Measurements from ENCODE around the gene VASH1. TPM values are rescaled to one million over a fixed set of nuclear protein-coding genes. Genes with fewer than 3 reads are reported as not detected.
"Not testable (repeated sequence)": the region's sequence is repeated elsewhere in the genome, so short reads cannot be mapped to it uniquely, and the experiment has no call there.

VASH1 gene
- total RNA-seq, 2 experiments from 2014 or later, result 1.7 to 2.2 TPM

- ATAC-seq (no peak), DNase-seq (no peak)
- POLR2A ChIA-PET, result interaction anchor here (1.0 kb wide), 1 partner anchor 9 kb away, joined by 3 read pairs; no protein-coding TSS in a partner anchor
- CTCF ChIA-PET, result interaction anchor here (0.6 to 1.9 kb wide), 2 partner anchors 10 to 344 kb away, joined by 3 to 10 read pairs; partner anchors contain the start of gene ESRRB
- H3K4me1 Mint-ChIP-seq (ENCODE audit: low read depth), result no peaks in the 10 kb centered on the region
- no peaks in the 10 kb centered on the region for H3K9me3 Mint-ChIP-seq
- no peak overlapping the region for H3K4me3 Mint-ChIP-seq
- TF ChIP-seq CTCF (IDR thresholded peaks at IDR 0.05), result no peak
- intact Hi-C loops (cut with micrococcal nuclease), result loop anchor here (10.0 kb wide), 1 partner anchor 65 kb away; no protein-coding TSS in a partner anchor
- peaks cover 3% of the 10 kb centered on the region for H3K27me3 Mint-ChIP-seq
- H3K36me3 Mint-ChIP-seq (ENCODE audit: low read depth), result no peaks in the 10 kb centered on the region
- no peak overlapping the region for H3K27ac Mint-ChIP-seq
These were observed 41.6 kb upstream of the VASH1 start for GRCh38 chr14:76719666-76720065.

GRCh38 chr14:76720382-76720813 lies 40.9 kb upstream of the VASH1 start:
- DNase-seq, result no peak
- H3K27me3 Mint-ChIP-seq, result peaks cover 3% of the 10 kb centered on the region
- H3K4me1 Mint-ChIP-seq (ENCODE audit: low read depth), result no peaks in the 10 kb centered on the region
- H3K4me3 Mint-ChIP-seq, result no peak overlapping the region
- H3K36me3 Mint-ChIP-seq (ENCODE audit: low read depth), result no peaks in the 10 kb centered on the region
- intact Hi-C loops (cut with micrococcal nuclease), result no loop called here
- no peak overlapping the region for H3K27ac Mint-ChIP-seq
- POLR2A ChIA-PET, result interaction anchor here (1.0 kb wide), 1 partner anchor 9 kb away, joined by 3 read pairs; no protein-coding TSS in a partner anchor
- CTCF ChIA-PET, result interaction anchor here (1.9 kb wide), 1 partner anchor 10 kb away, joined by 10 read pairs; no protein-coding TSS in a partner anchor
- H3K9me3 Mint-ChIP-seq, result no peaks in the 10 kb centered on the region
- ATAC-seq, result no peak
- TF ChIP-seq CTCF (IDR thresholded peaks at IDR 0.05), result no peak

GRCh38 chr14:76721506-76721905 lies 39.8 kb upstream of the VASH1 start:
- H3K4me1 Mint-ChIP-seq (ENCODE audit: low read depth); POLR2A ChIA-PET; H3K27ac Mint-ChIP-seq; ATAC-seq; intact Hi-C loops (cut with micrococcal nuclease); H3K36me3 Mint-ChIP-seq (ENCODE audit: low read depth); H3K4me3 Mint-ChIP-seq; H3K27me3 Mint-ChIP-seq; H3K9me3 Mint-ChIP-seq; DNase-seq: not testable (repeated sequence)
- CTCF ChIA-PET, result interaction anchor here (0.7 to 4.6 kb wide), 2 partner anchors 11 to 374 kb away, joined by 3 to 29 read pairs; no protein-coding TSS in a partner anchor

- TF ChIP-seq CTCF (IDR thresholded peaks at IDR 0.05), result no peak
- Mint-ChIP-seq H3K36me3 (ENCODE audit: low read depth) (no peaks in the 10 kb centered on the region), H3K27ac (no peak overlapping the region), H3K4me1 (ENCODE audit: low read depth) (no peaks in the 10 kb centered on the region), H3K9me3 (no peaks in the 10 kb centered on the region), H3K4me3 (no peak overlapping the region), H3K27me3 (peaks cover 8% of the 10 kb centered on the region)
- CTCF ChIA-PET, result interaction anchor here (0.6 to 4.6 kb wide), 3 partner anchors 9 to 35 kb away, joined by 3 to 29 read pairs (median 4); no protein-coding TSS in a partner anchor
- intact Hi-C loops (cut with micrococcal nuclease), result no loop called here
- no peak for ATAC-seq
- DNase-seq, result no peak
- POLR2A ChIA-PET, result no interaction called here
These were observed 36.4 kb upstream of the VASH1 start for GRCh38 chr14:76724651-76725550.

GRCh38 chr14:76726551-76726970 lies 34.7 kb upstream of the VASH1 start:
- H3K27me3 Mint-ChIP-seq, result peaks cover 13% of the 10 kb centered on the region
- intact Hi-C loops (cut with micrococcal nuclease), result no loop called here
- H3K36me3 Mint-ChIP-seq (ENCODE audit: low read depth), result no peaks in the 10 kb centered on the region
- no peak overlapping the region for H3K27ac Mint-ChIP-seq
- no peaks in the 10 kb centered on the region for H3K4me1 Mint-ChIP-seq (ENCODE audit: low read depth)
- ATAC-seq (no peak), DNase-seq (no peak)
- no peak for TF ChIP-seq CTCF (IDR thresholded peaks at IDR 0.05)
- ChIA-PET POLR2A (no interaction called here), CTCF (no interaction called here)
- no peaks in the 10 kb centered on the region for H3K9me3 Mint-ChIP-seq
- no peak overlapping the region for H3K4me3 Mint-ChIP-seq

Measured in activated CD8-positive, alpha-beta T cell treated with anti-CD3 and anti-CD28 coated beads for 36 hours (primary cell).